Vagina (tissue), 2 donors: ENCODE measurements around the gene TNFSF10.

Source experiments
- CTCF ChIP-seq, 3 experiments: fragments of 450-650 bp in 2 of 3; fragments of 200-600 bp in 1 of 3; sonication (generic) in 1 of 3; IDR thresholded peaks; one replicate each; pipeline ENCODE4 v1.5.1; 2017 to 2019; ENCODE audit warnings: antibody characterized with exemption in 3 of 3, mild to moderate bottlenecking in 2 of 3, moderate library complexity in 2 of 3
- POLR2A ChIP-seq, 2 donors: fragments of 450-650 bp; IDR thresholded peaks; one replicate each; pipeline ENCODE4 v1.6.1; 2017; ENCODE audit warnings: antibody characterized with exemption in 2 of 2, mild to moderate bottlenecking in 2 of 2, moderate library complexity in 2 of 2
- POLR2AphosphoS5 ChIP-seq, 2 donors: sonication (generic); formaldehyde crosslinking; IDR thresholded peaks; one replicate each; pipeline ENCODE4 v1.9.0; 2017; ENCODE audit warnings: antibody characterized with exemption in 2 of 2, mild to moderate bottlenecking in 2 of 2, low read depth in 1 of 2; ENCODE audit not compliant: insufficient read depth in 1 of 2

- TF ChIP-seq CTCF (IDR thresholded peaks at IDR 0.05) (no peak), POLR2A (IDR thresholded peaks at IDR 0.05) (no peak), POLR2AphosphoS5 (IDR thresholded peaks at IDR 0.05; ENCODE audit: insufficient read depth in 1 of 2, low read depth in 1 of 2) (no peak)
These were observed 46.9 kb downstream of the TNFSF10 start for GRCh38 chr3:172476347-172476746.
